NCI-H510A (cell line): ENCODE results near the gene NR3C1.

Experiments
- DNase-seq: peaks from one replicate; lab custom pipeline; 2025; lab: John Stamatoyannopoulos, UW

The NR3C1 gene

DNA sequence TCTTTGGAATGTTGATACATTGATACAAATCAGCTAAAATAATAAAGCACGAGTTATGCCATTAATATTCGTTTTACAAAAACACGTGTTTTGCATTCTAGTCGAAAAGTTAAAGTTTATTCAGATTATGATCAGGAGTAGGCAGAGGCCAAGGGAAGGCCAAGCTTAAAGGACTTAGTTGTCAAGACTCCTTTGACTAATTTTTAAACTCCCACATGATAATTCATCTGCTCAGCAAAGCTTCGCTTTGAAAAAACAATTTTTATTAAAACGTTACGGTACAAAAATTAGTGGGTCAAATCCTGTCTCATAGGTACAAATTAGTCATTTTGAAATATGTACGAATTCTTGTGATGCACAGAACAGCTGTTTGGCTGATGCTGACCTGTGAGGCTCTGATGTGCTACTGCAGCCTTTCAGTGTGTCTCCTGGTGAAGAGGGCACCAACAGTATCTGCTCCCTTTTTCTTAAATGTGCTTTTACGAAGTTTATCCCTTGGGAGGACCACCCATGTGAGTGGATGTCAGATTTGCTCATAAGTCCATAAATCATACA lies 23.0 kb upstream of the NR3C1 start:
- no peak for DNase-seq

DNA sequence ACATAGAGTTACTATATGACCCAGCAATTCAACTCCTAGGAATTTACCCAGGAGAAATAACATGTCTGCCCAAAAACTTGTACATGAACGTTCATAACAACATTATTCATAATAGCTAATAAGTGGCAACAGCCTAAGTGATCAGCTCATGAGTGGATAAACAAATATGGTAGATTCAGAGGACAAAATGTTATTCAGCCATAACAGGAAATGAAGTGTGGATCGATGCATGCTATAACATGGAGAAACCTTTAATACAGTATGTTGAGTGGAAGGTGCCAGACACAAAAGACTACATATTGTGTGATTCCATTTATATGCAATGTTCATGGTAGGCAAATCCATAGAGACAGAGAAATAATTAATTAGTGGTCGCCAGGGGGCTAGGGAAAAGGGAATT lies 22.3 kb upstream of the NR3C1 start:
- DNase-seq: no peak

DNA sequence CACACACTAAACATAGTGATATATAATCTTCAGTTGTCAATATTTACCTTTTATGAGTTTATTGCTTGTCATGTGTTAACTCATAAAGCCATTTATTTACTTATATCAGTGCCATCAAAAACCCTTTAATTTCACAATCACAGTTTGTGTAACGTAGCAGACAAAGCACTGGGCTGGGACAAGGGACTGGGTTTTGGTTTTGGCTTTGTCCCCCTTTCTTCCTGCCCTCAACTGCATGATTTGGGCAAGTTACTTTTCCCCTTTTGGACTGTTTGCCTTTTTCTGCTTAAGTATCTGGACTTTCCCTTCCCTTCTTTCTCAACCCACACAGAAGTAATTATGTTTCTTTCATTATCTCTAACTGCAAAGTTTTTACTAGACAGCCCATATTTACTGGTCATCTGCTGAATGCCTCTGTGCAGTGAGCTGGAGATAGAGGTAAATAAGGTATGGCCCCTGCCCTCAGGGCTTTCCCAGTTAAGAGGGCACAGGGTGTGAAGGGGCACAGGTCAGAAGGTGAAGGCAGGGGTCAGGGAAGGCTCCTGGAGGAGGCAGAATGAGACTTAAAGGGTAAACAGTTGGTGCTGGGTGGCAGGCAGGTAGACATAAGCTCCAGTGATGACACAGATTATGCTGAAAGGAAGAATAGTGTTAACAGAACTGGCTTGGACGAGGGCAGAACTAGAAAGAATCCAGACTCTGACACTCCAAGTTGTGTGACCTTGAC lies 14.8 kb upstream of the NR3C1 start:
- DNase-seq: no peak

DNA sequence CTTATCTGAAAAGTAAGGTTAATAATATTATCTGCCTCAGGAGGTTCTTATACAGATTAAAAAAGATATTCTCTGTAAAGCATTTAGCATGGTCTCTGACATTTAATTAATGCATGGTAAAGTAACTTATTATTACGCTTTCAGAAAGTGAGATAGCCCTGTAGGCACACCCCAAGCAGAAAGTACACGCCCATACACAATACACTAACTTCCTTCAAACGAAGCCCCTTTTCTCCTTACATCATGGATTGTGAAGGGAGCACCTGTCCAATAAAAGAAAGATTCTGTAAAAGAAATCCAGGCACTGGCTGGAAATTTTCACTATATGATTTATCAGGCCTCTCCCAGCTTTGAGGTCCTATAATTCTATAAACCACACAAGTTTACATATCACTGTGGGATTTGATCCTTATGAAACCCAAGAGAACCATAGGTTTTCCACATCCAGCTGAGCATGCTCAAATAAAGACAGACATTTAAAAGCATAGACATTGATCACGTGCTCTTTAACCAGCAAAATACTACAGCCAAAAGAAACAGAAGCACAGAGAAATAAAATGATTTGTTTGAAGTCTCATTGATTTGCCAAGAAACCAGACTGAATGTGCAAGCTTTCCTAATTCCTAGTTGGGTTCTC lies 14.1 kb upstream of the NR3C1 start:
- no peak for DNase-seq

DNA sequence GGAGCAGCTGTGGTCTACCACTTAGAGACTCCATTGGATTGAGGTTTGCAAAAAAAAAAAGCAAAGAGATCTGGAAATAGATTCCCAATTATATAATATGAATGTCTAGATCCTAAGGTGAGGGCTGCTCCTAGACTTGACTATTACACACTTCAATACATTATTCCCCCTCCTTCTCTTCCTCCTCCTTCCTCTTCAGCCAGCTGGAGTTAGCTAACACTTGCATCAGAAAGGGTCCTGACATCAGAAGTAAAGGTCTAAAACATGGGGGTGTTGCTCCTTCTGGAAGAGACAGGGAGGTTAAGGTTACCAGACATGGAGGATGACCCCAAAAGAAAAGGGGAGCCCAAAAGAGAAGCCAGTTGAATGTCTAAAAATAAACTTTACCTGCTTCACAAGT lies 12.9 kb upstream of the NR3C1 start:
- DNase-seq: no peak

DNA sequence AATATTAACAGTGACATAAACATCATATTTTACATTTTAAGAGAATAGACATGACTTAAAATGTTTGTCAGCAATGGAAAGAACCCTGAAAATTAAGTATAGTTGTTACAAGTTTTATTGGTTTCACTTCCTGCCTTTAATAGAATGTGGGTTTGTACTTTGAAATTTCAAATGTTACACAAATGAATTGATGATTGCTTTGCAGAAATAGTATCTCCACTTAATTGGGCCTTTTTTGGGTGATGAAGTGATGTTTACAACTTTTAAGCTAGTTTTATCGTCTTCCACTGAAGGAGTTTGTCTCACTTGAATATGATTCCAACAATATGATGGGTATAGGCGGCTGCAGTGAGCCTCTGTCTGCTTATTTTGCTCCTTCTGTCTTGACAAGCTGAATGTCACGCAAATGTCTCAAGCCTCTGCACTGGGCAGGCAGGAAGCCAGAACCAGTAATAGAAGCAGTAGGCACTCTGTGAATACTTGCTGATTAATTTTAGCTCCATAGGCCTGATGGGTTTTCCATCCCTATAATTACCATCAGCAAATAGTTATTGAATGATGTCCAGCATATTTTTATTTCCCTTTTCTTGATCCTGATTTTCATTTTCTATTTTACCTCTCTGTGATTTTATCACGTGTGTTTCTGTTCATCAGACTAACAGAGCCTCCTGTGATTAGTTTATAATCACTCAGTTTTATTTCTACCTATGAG lies 10.6 kb upstream of the NR3C1 start:
- no peak for DNase-seq

DNA sequence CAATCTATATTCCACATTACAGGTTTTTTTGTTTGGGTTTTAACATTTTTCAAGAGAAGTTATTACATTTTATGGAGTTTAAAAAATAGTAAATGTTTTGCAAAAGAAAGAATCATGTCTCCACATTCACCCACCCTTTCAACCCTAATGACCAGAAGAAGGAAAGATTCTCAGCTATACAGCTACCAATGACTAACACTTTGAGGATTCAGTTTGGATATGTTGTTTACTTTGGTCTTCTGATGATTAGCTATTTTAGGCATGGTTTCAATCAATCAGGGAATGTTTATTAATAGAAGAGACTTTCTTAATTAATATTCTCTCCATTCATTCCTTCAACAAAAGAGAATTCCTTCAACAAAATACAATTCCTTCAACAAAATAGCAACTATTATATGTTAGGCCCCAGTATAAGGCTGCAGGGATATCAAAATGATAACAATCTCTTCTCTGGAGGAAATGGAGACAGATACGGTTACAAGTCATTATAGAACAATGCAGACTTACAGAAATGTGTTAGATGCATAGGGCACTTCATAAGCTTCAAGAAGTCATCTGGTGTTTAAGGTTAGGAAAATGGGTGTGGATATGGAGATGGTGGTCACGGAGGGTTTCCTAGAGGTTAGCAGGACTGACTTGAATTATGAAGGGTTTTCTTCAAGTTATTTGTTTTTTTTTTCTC lies 9.3 kb upstream of the NR3C1 start:
- no peak for DNase-seq

DNA sequence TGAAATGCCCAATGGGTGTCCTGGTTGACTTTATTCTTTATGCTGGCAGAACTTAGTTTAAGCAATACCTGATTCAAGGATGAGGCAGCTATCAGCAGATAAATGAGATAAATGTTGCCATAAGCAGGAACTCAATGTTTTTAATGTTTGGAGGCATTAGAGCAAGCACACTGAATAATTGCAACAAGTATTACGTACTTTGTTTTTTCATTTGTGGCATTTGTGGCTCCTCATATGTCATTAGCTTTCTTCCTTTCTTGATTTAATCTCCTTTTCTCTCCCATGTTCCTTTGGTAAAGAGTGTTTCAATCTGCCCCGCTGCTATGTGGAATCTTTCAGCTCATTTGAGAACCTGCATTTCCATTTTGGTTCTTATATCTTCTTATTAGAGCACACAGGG lies 6.4 kb upstream of the NR3C1 start:
- no peak for DNase-seq

DNA sequence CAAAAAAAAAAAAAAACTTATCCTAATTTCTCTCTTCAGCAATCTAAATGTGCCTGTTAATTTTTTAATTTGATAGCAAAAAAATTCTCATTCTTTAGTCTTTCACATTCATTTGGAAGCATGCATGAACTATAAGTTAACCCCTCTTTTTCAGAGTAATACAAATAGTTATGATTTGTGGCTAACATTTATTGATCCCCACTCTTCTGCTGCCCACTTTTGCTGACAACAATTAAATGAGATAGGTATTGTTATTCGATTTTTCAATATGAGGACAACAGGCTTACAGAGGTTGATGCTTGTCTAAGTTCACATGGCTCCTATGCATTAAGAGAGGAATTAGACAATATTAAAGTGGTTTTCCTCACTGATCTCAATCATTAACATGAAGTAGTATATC lies 2.9 kb upstream of the NR3C1 start:
- DNase-seq: no peak

DNA sequence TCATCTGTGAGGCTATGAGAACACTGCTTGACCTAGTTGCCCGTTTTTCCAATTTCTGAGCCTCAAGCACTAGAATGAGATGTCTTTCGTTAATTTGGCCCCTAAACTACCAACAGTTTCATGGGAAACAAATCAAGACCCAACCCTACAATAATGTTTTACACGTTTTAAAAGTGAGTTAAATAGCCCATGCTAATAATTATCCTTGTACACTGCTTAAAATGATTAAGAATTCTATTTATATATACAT lies 2.3 kb upstream of the NR3C1 start:
- DNase-seq: no peak

DNA sequence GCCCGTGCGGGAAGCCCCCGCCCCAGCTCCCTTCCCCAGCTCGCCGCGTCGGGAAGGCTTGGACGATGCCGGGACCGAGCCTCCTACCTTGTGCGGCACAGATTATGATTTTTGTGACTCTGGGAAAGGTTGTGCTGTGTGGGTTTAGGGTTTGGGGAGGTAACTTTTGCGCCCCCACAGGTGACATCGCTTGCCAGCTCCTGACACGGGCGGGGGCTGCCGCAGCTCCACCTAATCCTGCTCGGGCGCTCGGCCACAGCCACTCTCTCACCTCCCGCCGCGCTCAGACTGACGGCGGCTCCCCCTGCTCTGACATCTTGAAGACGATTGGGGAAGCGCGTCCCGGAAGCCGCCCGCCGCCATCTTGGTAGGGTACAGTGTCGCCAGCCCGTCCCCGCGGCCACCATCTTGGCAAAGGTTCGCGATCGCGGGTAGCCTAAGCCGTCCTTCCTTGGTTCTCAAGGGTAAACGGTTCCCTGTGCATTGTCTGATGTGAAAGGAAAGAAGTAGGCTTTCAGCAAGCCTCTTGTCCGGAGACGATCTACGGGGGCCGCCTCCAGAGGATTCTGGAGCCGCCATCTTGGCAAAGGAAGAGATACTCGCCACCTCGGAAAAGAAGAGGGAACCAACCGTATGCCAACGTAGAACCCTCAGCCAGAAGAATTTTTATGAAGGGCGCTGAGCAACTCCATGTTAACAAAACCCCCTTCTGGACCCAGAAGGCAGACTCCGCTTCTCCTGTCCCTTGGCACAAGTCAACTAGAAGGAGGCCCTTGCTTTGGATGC lies 1.8 kb upstream of the NR3C1 start:
- DNase-seq: peak; percentile 47

DNA sequence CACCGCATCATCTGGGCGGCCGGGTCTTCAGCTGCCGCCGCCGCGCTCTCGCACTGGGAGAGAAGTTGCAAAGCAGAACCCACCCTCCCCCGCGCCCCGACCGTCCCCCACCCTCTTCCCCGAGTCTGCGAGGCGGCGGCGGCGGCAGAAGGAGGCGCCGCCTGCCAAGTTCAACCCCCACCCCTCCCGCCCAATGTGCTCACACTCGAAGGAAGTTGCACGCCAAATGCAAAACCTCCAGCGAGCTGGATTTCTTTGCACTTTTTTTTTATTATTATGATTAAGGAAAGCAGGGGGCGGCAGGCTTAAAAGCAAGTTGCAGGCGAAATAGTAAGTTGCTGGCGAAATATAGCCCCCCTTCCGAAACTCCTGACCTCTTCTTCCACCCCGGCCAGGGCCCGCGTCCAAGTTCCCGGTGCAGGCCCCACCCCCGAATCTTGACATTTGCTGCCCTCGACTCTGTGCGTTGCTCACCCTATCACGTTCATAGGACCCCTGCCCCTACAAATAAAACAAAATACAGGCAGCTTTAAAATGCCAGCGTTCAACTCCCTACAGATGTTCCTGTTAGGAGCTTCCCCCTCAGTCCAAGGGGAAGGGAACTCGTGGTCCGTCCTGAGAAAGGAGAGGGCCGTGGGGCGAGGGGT lies 1.1 kb upstream of the NR3C1 start:
- peak; percentile 59 for DNase-seq

DNA sequence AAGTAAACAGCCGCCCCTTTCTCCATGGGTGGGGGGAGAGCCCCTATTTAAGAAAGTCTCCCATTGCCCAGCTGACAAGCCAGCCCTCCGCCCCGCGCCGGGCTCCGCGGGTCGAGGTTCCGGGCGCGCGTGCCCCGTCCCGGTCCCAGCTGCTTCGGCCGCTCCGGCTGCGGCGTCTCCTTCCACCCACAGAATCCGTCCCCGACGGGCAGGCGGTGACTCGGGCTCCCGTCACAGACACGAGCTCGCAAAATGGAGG lies 223 bp downstream of the NR3C1 start:
- DNase-seq: no peak

DNA sequence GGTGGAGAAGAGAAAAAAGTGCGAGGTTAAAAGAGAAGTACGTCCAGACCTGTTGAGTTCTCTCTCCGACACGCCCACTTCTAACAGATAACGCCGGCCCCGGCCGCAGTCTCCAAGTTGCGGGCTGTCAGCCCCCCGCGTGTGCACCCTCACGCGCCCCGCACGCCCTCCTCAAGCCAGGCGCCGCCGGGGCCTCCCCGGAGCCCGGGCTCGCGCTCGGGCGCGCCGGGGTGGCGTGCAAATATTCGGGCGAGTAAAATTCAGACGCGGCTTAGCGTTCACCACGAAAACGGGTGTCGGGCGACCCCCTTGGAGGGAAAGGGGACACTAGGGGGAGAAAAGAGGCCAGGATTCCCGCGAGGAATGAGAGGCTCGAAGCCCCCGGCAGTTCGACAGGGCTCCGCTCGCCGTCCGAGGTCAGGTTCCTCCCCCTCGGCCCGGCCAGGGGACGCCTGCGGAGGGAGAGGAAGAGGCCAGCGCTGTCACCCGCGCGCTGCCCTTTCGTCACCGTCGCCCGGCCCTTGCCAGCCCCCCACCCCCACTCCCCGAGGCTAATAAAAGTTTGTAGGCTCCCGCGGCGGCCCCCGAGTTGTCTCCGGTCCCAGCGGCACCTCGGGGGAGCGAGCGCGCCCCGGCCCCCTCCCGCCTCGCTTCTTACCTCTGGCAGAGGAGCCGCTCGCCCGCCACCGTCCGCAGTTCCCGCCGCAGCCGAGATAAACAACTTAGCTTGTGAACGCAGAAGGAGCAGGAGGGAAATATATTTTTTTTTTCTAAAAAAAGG lies 743 bp downstream of the NR3C1 start:
- DNase-seq: peak; percentile 15

DNA sequence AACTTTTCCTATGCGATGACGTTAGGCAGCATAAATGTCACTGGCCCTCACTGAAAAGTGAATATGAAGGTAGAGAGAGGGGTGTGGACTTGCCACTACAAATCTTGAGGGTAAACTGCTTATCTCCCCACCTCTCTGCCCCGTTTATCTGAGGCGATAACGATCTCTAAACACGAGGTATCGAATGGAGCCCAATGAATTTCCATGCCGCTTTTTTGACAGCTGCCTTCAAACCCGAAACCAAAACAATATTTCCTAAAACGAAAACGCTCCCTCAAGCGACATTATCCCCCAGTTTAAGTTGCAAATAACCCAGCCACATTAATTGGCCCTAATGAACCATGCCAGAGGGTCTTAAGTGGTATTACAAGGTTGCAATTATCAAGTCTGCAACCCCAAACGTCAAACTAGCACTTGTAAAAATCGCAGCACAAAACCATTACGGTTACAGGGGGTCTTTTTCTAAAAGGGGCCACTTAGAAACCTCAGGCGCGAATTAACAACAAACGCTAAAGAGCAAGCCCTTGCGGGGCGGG lies 1.4 kb downstream of the NR3C1 start:
- no peak for DNase-seq

DNA sequence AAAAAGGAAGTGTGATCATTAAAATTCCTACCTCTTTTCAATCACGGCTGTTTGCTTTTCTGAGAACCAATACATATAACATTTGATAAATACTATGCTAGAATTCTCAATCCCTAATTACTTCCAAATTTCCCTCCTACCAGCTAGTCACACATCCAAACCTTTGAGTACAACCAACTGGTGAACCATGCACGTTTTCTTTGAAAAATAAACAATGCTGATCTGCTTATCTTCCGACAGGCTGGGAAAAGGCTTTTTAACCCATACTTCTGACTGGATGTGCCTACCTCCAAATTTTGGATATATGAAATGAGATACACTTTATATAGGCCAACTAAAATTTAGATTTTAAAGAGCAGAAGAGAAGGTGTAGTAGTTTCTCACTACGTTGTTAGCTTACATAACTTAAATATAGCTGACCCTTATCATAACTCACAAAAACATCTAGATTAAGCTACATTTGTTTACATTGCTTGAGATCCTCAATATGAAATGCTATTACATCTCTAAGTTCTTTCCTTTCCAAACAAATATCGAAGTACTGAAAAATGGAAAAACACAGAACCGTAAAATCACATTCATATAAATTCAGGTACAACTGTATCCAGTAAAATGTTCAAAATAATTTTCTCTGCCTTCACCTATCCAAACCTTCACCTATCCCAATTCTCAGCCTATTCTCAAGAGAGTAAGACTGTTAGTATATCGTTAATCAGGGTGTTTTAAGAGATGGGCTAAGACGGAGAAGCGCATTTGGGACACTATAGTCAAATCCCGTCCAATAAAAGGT lies 2.1 kb downstream of the NR3C1 start:
- no peak for DNase-seq

DNA sequence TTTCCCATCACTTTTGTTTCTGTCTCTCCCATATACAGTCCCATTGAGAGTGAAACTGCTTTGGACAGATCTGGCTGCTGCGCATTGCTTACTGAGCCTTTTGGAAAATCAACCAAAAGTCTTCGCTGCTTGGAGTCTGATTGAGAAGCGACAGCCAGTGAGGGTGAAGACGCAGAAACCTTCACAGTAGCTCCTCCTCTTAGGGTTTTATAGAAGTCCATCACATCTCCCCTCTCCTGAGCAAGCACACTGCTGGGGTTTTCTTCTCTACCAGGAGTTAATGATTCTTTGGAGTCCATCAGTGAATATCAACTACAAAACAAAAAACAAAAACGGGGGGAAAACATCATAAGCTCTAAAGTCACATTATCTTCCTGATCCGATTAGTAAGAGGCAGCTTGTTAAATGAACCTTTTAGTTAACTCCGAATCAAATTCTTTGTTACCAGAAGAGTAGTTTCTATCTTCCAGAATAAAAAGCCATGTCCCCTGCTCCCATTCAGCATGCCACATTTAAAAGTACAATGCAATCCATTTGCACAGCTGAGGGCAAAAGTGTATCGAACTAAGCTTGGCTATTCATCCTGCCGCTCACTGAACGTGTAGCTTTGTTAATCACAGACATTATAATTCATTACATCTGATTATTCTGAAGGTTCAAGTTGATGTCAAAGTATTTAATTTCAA lies 2.8 kb downstream of the NR3C1 start:
- no peak for DNase-seq

DNA sequence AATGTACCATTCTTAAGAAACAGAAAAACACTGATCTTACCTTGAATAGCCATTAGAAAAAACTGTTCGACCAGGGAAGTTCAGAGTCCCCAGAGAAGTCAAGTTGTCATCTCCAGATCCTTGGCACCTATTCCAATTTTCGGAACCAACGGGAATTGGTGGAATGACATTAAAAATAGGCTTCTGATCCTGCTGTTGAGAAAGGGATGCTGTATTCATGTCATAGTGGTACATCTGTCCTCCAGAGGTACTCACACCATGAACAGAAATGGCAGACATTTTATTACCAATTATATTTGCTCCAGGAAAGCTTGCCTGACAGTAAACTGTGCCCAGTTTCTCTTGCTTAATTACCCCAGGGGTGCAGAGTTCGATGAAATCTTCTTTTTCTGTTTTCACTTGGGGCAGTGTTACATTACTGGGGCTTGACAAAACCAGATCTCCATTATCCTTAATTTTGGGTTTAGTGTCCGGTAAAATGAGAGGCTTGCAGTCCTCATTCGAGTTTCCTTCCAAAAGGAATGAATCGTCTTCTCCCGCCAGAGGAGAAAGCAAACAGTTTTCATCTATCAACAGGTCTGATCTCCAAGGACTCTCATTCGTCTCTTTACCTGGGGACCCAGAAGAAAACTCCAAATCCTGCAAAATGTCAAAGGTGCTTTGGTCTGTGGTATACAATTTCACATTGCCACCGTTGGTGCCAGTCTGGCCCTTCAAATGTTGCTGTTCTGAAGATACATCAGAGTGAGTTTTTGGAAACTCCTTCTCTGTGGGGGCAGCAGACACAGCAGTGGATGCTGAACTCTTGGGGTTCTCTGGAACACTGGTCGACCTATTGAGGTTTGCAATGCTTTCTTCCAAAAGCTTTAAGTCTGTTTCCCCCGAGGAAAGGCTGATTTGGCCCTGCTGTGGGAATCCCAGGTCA lies 3.6 kb downstream of the NR3C1 start:
- no peak for DNase-seq
